Right lobe of liver (tissue), 4 donors: ENCODE measurements around the gene ALDH3A2.

Experiments used
- POLR2A ChIP-seq: fragments of 450-650 bp; IDR thresholded peaks from one replicate; pipeline ENCODE4 v1.6.1; 2017; ENCODE audit warnings: antibody characterized with exemption, mild to moderate bottlenecking
- TF ChIP-seq, protein P1 (sequence below), 4 donors: fragments of 200-600 bp in 3 of 4; fragments of 450-650 bp in 1 of 4; IDR thresholded peaks; one replicate each; pipeline versions ENCODE4 v1.5.1 to v1.8.0; 2016 to 2022; ENCODE audit warnings: antibody characterized with exemption in 4 of 4, mild to moderate bottlenecking in 2 of 4
- donor health status: DM: no; HTN: no; CAD: no.
- donor health status: DM: no; HTN: no; CAD: no.
- donor health status: DM: no; HTN: yes; CAD: no.

DNA sequence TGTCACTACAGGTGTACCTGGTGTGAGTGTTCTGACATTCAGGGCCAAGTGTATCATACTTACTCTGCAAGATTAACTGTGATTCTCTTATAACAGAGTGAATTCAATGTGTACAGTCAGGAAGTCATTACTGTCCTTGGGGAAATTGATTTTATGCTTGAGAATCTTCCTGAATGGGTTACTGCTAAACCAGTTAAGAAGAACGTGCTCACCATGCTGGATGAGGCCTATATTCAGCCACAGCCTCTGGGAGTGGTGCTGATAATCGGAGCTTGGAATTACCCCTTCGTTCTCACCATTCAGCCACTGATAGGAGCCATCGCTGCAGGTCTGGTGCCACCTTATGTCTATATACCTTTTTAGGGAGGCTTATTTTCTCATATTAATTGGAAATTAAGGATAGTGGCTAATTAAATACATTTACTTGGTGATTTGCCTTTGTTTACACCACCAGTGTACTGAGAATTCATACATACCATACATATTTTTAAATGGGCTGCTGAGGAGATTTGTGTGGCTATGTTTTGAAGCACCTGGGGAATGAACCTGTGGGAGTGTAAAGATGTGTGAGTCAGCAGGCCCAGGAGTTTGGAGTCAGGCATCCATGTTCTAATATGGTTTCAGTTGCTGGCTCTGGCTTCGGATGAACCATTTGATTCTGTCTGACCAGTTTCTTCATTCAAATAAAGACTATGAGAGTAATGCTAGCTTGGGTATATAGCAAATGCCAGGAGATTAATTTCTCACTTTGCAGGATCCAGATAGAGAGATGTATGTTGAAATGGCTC lies 3.1 kb downstream of the ALDH3A2 start:
- TF ChIP-seq, protein P1, sequence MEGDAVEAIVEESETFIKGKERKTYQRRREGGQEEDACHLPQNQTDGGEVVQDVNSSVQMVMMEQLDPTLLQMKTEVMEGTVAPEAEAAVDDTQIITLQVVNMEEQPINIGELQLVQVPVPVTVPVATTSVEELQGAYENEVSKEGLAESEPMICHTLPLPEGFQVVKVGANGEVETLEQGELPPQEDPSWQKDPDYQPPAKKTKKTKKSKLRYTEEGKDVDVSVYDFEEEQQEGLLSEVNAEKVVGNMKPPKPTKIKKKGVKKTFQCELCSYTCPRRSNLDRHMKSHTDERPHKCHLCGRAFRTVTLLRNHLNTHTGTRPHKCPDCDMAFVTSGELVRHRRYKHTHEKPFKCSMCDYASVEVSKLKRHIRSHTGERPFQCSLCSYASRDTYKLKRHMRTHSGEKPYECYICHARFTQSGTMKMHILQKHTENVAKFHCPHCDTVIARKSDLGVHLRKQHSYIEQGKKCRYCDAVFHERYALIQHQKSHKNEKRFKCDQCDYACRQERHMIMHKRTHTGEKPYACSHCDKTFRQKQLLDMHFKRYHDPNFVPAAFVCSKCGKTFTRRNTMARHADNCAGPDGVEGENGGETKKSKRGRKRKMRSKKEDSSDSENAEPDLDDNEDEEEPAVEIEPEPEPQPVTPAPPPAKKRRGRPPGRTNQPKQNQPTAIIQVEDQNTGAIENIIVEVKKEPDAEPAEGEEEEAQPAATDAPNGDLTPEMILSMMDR (IDR thresholded peaks at IDR 0.05), result no peak
- TF ChIP-seq POLR2A, result no peak
